MM.1S (cell line): ENCODE measurements around the gene CD300LF.

Experiments used
- EZH2 ChIP-seq: fragments of 300-600 bp; sonication (generic); optimal IDR thresholded peaks from 2 replicates; pipeline ENCODE3; 2017; ENCODE audit warnings: low read depth, mild to moderate bottlenecking, antibody characterized with exemption, low read length, mixed read lengths
- EZH2phosphoT487 ChIP-seq: fragments of 300-600 bp; sonication (generic); IDR thresholded peaks from 2 replicates; pipeline ENCODE4 v1.6.1; 2018; ENCODE audit warnings: antibody characterized with exemption, low read length
- TF ChIP-seq, protein P1 (sequence below): fragments of 300-600 bp; sonication (generic); IDR thresholded peaks from 2 replicates; pipeline ENCODE4 v1.5.1; 2016; ENCODE audit warnings: antibody characterized with exemption, low read length, mixed read lengths

DNA sequence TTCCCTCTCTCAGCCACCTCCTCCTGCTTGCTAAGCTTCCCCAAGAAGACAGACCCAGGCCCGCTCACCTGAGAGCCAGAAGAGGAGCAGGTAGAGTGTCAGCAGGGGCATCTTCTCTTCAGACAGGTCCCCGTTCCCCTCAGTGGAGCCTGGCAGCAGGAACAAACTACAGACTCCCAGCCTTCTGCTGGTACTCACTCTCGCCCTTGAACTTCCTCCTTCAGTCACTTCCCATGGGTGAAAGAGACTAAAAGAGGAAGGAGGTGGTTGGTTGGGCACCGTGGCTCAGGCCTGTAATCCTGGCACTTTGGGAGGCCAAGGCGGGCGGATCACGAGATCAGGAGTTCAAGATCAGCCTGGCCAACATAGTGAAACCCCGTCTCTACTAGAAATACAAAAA is at the start of gene CD300LF:
- no peak for TF ChIP-seq EZH2
- TF ChIP-seq, protein P1, sequence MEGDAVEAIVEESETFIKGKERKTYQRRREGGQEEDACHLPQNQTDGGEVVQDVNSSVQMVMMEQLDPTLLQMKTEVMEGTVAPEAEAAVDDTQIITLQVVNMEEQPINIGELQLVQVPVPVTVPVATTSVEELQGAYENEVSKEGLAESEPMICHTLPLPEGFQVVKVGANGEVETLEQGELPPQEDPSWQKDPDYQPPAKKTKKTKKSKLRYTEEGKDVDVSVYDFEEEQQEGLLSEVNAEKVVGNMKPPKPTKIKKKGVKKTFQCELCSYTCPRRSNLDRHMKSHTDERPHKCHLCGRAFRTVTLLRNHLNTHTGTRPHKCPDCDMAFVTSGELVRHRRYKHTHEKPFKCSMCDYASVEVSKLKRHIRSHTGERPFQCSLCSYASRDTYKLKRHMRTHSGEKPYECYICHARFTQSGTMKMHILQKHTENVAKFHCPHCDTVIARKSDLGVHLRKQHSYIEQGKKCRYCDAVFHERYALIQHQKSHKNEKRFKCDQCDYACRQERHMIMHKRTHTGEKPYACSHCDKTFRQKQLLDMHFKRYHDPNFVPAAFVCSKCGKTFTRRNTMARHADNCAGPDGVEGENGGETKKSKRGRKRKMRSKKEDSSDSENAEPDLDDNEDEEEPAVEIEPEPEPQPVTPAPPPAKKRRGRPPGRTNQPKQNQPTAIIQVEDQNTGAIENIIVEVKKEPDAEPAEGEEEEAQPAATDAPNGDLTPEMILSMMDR = no peak
- TF ChIP-seq EZH2phosphoT487 = no peak
